SKM-1 (cell line): ENCODE measurements around the gene PTGR3.
"Not testable (repeated sequence)": the region's sequence is repeated elsewhere in the genome, so short reads cannot be mapped to it uniquely, and the experiment has no call there.

Experiments used
- DNase-seq: peaks from one replicate; lab custom pipeline; 2025; ENCODE audit not compliant: unreplicated experiment; lab: John Stamatoyannopoulos, UW

The PTGR3 gene

DNA sequence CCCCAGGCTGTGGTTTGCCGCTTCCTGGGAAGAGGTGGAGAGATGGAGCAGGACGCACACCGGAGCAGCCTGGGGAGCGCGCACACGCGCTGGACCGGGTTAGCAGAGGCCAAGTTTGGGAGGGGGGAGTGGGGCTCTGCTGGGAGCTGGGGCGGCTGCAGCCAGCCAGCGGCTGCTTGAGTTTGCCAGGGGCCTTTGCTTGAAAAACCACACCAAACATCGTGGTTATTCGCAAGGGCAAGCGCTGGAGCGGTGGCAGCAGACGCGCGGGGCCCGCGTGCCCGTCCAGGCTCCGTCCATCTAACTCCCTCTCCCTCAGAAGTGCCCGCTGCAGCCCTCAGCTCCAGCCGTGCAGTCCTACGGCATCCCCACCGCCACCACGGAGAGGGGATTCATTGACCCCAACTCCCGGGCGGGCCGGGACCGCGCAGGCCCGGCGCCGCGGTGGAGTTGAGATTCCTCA, 4.6 kb downstream of the PTGR3 start:
- DNase-seq = no peak

DNA sequence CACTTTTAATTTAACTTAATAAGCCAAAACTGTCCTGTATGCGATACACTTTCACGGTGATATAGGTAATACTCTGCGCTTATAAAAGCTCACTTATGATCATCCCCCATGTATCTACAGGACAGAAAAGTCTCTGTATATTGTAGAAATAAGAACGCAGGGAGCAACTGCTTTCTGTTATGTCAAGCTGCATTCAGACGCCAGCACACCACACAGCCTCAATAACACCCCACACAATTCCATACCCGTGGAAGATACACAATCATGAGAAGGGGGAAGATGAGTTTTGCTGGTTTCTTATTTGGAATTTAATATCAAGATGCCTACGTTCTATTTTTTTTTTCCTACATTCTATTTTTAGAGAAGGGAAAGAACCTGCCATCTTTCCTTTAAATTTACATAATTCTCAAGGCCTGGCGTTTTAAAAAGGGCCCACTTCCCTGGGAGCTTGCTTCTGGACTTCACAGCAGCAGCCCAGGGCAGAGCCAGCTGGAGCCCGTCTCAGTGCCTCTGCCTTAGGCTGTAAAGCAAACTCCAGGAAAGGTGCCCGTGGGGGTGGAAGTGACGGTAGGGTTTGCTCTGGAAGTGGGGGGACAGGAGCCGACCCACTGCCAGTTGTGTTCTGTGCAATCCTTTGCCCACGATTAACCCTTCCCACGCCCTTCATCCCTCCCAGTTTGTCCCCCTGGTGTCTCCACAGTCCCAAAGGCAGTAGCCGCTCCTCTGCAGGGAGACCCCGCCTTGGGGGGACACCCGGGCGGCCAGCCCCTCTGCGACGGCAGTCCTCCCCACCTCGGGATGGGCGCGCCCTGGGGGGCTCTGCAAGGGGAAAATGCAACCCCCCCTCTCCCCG, 5.3 kb downstream of the PTGR3 start:
- no peak for DNase-seq

DNA sequence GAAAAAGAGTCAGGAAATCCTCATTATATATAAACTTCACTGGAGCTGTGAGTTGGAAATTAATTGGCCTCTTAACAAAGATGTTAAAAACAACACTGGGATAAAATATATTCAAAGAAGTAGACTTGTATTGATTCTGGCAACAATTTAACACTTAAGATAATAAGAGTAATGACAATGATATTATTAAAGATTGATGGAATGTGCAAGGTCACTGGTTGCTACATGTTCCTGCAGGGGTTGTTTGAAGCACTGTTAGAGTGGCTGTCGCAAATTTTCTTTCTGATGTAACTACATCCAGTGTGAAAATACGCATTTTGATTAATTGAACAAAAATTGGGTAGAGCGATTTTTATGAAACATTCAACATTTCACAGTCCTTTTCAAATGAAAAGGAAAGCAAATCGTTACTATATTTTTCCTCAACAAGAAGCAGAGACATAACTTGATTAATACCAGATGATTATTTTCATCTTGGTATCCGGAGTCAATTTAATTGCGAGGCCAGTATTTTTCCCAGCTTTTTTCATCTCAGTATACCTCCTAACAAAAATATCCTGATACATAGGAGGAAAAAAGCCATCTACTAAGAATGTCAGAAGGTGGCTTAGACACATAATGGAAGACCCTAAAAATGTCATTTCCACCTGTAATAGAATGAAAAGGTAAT, 6.1 kb downstream of the PTGR3 start:
- no peak for DNase-seq

DNA sequence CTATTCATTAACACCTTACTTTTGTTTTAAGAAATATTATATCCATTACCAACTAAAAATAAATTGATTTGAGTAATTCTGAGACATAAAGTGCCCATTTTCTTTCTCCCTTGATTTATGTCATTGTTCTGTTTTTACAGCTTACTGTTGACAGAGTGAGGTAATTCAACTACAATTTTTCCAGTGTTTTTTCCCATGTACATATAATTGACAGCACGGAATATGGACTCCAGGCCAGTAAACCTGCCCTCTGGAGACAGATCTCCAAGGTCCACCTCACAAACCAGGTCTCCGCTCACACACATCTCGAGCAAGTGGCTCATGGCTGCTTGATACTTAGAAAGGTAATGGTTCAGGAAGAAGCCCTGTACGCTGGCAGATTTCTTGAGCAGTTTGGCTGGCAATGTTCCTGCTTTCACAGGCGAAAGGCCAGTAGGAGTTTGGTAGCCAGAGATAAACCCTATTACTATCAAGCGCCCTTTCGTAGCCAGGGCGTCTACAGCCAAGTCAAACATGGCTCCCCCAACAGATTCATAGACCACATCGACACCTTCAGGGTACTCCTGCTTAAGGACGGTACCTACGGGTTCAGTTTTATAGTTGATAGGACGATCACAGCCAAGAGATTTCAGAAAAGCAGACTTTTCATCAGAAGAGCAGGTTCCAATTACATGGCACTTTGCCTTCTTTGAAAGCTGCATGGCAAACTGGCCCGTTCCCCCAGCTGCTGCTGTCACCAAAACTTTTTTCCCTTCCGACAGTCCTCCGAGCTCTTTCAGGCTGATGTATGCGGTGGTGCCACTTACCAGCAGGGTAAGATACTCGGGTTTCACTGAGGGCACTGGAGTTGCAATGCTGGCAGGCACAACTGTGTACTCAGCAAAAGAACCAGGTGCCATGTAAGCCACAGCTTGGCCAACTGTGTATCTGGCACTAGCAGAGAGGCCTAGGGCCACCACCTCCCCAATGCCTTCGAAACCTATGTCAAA, 7.4 kb downstream of the PTGR3 start:
- DNase-seq = no peak

DNA sequence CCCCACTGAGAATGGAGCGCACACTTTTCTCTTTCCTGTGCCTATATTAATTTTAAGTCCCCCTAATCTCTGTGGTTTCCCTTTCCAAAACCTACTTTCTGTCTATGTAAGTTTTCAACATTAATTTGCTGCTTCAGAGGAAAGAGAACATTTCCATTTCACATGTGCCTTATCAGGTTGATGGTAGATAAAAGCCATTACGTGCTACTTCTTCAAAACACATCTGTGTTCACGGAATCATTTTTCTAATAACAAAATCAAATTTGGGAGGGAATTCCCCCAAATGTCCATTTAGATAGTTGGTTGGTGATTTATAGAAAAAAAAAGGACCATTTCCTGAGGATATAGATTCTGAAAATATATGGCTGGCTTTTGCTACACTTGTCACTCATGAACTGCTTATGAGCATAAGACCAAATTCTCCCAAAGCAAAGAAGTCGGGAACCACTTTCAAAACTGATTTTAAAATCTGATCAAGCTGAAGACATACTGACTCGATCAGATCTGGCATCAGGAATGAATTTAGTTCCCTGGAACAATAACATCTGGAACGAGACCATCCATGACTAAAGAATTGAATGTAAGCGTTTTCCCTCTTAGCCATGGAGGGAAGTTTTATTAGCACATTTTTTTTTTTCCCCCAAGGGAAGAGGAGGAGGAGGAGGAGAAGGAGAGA, 8.2 kb downstream of the PTGR3 start:
- no peak for DNase-seq

DNA sequence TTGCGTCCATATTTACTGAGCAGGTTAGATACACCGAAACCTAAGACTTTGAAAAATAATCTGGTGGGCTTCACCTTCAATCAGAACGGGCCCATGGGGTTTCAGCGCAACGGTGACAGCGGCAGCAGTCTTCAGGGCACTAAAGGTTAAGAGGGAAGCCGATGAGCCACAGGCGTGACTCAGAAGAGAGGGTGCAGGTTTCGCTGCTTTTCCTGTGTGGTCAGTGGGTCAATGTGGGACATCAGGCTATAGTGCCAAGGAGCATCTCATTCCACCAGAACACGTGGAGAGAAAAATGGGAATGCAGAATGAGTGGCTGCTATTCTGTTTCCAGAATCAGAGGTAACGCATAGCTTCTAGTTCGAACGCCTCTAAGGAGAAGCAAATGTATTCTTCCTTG, 8.9 kb downstream of the PTGR3 start:
- no peak for DNase-seq

DNA sequence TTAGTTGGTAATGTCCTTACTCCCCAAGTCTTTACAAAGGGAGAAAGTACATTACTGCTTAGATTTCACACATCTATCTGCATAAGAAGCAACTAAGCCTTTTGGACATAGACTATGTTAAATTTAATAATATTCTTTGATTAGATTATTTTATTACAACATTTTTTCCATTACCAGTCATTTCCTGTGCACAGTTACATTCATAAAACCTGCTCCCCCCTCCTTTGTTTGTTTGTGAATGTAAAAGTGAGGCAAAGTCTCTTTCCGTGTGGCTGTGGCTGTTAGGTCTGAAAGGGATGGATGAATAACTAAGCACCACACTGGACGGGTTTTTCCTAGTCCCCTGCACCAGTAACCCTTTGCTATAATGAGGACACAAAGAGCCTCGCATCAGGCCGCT, 9.6 kb downstream of the PTGR3 start:
- no peak for DNase-seq

DNA sequence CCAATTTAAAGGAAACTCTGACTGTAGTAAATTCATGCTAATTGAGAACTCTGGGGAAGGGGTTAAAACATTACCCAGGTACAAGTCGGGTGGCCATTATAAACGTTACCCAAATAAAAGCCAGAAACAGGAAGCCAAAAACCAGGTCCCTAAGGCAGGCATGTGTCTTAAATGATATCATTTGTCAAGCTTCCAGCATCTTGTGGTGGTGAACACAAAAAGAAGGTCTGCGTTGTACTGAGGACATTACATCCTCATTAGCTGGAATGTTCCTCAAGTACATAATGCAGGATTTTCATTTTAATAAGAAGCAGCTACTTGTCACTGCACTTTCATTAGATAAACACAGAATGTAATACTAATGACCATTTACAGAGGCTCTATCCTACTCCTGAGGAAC, 10.9 kb downstream of the PTGR3 start:
- DNase-seq = no peak

DNA sequence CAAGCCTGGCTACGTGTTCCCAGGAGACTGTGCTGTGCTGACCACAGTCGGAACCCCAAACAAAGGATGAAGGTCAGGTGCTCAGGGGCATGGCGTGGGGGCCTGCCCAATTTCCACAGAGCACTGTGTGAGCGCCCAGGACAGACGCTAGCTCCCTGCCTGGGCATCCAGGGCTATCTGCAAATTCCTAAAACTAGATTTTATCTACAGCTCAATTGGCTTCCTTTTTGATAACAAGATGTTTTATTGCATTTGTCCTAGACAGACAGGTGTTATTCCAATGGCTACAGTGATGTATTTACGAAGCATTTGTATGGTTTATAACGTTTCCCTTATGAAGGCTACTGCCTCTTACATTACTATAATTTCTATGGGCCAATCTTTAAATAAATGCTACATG, 16.0 kb downstream of the PTGR3 start:
- no peak for DNase-seq

DNA sequence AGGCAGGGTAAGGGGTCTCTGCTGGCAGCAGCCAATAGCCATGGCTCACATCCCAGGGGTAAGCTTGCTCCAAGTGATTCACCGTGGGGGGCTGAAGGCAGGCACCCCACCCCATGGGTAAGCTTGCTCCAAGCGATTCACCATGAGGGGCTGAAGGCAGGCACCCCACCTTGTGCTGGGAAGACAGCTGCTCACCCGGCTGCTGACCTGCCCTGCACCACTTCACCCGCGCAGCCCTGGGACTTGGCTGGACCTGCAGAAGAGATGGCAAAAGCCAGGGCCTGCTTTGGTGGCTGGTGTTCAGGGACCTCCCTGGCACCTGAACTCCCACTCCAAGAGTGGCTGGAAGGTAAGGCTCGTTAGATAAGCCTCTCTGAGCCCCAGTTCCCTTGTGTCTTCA, 19.2 kb downstream of the PTGR3 start:
- DNase-seq = no peak

DNA sequence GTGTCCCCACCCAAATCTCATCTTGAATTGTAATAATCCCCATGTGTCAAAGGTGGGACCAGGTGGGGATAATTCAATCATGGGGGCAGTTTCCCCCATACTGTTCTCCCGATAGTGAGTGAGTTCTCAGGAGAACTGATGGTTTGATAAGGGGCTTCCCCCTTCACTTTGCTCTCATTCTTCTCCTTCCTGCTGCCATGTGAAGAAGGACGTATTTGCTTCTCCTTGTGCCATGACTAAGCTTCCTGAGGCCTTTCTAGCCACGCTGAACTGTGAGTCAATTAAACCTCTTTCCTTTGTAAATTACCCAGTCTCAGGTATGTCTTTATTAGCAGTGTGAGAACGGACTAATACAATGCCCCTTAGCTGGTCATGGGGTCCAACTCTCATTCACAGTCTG, 21.2 kb downstream of the PTGR3 start:
- not testable (repeated sequence) for DNase-seq

DNA sequence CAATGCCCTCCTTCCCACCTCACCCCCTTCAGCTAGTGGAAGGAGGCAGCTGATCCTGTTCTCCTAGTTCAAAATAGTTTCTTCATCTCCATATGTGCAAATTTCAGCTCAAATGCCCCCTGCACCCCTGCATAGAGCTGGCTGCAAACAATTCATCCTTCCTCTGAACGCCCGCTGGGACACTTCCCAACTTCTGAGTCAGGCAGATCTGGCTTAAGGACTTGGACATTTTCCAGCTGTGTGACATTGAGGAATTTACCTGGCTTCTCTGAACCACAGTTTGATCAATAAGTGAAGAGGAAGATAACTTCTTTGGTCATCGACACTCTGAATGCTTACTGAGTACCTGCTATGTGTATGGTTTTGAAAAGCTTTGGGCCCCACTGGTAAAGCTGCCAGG, 23.5 kb downstream of the PTGR3 start:
- no peak for DNase-seq

DNA sequence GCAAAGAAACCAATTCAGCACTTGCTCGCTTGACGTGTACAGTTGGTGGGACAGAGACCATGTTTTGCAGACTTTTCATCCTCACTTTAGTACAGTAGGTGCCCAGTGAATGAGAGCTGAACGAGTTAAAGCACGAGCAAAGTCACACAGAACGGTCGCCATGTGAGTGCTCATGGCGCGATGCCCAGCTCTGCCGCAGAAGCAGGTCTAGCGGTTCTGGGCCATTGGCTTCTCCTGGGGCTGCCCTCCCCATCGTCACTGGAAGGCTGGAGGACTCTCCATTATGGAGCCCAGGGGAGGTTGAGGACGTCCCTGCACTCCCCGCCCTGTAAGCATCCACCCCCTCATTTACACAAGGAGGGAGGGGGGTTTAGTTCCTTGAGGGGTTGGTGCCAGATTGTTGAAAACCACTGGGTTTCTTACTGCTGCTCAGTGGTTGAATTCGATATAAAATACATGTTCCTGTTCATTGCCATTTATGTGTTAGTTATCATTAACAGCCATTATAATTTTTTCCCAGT, 24.9 kb downstream of the PTGR3 start:
- DNase-seq = no peak

DNA sequence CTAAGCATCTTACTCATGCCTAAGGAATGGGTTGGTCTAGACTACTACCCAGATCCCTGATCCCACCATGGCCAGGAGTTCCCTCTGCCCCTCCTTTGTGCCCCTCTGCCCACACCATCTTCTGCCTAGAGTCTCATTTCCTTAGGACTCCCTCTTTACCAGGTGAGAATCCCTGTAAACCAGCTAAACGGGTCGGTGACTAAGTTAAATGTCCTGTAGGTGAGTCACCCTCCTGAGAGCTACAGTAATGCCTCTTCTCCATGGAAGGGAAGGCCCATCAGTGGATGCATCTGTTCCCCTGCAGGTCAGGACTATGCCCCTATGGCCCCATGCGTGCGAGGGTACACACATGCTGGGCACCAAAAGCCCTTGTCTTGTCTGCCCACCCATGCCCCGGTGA, 25.4 kb downstream of the PTGR3 start:
- DNase-seq = no peak

DNA sequence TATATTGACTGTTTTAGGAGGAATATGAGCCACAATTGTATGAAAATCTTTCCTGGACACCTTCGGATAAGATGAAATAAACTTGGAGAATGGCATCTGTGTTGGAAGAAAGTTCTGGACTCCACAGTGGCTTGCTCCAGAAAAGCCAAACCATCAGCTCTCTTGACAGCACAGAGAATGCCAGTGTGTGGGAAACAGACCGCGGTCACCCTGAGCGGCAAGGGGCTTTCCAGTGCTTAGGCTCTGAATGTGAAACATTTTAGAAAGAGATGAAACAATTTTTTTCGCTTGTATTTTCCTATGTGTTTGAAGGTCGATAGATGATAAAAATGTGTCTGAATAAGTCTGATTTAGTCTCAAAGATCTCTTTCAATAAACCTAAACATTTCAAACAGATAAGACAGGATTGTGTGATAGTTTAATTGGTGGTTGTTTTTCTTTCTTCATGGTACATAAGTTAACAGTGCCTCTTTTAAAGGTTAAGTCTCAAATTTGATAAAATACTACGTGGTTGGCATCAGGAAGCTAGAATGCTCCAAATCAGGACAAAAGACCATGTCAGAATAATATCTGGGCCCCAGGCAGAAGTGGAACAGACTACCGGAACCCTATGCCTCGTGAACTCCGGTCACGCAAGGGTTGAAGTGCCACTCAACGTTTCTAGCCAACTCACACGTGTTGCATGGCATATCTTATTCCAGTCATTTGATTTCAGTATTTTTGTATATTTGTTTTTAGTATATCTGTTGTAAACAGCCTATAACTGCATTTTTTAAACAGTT, 28.9 kb downstream of the PTGR3 start:
- DNase-seq = no peak

DNA sequence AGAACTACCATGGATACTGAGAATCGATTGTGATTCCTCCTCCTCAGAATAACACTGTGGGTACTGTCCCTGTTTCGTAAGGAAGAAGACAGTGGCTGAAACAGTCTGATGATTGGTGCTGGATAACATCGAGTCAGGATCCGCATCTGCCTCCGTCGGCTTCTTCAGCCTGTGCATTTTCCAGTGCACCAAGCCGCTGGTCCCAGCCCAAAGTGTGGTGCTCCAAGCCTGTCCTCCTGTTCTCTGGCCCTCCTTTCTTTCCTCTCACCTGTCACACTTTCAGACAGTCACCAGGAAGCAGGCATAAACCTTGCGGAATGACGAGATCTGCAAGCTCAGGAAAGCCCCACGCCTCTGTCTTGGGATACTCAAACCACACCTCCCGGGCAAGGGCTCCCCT, 30.6 kb downstream of the PTGR3 start:
- DNase-seq = no peak

DNA sequence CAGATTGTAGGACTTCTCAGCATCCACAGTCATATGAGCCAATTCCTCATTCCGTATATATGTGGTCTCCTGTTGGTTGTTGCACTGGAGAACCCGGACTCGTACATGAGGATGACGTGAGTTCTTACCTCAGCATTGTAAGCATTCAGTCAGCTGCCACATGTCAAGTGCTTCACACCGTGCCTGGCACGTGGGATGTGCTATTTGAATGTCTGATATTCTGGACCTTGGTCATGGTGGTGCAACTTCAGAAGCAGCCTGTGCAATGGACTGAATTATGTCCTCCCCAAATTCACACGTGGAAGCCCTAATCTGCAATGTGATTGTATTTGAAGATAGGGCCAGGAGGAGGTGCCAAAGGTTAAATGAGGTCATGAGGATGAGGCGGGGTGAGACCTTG, 32.1 kb downstream of the PTGR3 start:
- no peak for DNase-seq

DNA sequence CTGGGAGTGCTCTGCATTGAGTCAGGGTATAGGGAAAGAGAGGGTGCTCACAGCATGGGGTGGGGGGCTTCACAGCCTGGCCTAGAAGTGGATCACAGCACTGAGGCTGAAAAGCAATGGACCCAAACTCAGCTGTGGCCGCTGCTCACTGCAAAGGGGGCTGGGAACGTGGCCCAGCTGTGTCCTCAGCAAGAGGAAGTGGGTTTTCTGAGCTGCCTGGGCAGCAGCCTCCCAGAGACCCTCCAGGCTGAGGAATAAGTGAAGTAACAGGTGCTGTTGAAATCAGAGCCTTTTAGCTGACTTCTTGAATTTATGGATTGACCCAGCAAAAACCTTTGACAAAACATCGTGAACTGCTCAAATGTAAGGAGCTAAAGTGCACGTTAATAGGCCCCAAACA, 35.2 kb downstream of the PTGR3 start:
- no peak for DNase-seq

DNA sequence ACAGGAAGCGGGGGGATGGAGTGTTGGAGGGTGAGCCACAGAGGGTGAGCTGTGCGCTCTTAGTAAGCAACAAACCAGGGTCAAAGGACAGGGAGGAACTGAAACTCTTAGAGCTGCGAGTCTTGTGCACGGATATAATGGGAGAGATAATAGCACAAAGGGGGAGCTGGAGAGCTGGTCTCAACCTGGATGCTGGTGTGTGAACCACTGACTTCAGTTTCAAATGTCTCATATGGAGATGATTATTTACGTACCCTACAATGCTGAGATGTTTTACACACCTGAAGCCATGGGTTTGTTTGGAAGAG, 35.9 kb downstream of the PTGR3 start:
- no peak for DNase-seq
